CD8-positive, alpha-beta memory T cell (primary cell): Measurements from ENCODE around the gene FKBP1A. TPM values are rescaled to one million over a fixed set of nuclear protein-coding genes. Genes with fewer than 3 reads are reported as not detected.

Source experiments
- CTCF ChIA-PET: fragments of 350-600 bp; sonication (Branson Sonifier 250); formaldehyde crosslinking; loops from one replicate; lab custom pipeline; 2021; ENCODE audit warnings: antibody characterized with exemption; lab: Charles Lee
- POLR2A ChIA-PET: fragments of 350-600 bp; sonication (Branson Sonifier 250); formaldehyde crosslinking; loops from one replicate; lab custom pipeline; 2021; ENCODE audit warnings: antibody characterized with exemption; lab: Charles Lee
- DNase-seq, 5 donors: peaks; one replicate each; pipeline versions ENCODE4 v3.0.0 to v3.0.0-alpha.2; 2020 to 2022; ENCODE audit warnings: mixed read lengths in 1 of 5
- H3K27ac ChIP-seq: one replicate; pipeline ENCODE4 v1.7.0; 2013; ENCODE audit warnings: low read depth, mild to moderate bottlenecking, low read length, moderate library complexity
- H3K27me3 ChIP-seq: 2 replicates; pipeline ENCODE4 v1.7.0; 2013; ENCODE audit warnings: low read length, mild to moderate bottlenecking; ENCODE audit not compliant: insufficient read depth, poor library complexity, severe bottlenecking
- H3K36me3 ChIP-seq: 2 replicates; pipeline ENCODE4 v1.7.0; 2013; ENCODE audit warnings: mild to moderate bottlenecking, low read length, moderate library complexity; ENCODE audit not compliant: insufficient read depth
- H3K4me1 ChIP-seq: 2 replicates; pipeline ENCODE4 v1.7.0; 2013; ENCODE audit warnings: mild to moderate bottlenecking, low read length, moderate library complexity; ENCODE audit not compliant: insufficient read depth
- H3K4me3 ChIP-seq: 2 replicates; pipeline ENCODE4 v1.7.0; 2013; ENCODE audit warnings: mild to moderate bottlenecking, low read length
- H3K9me3 ChIP-seq: 2 replicates; pipeline ENCODE4 v1.7.0; 2013; ENCODE audit warnings: mild to moderate bottlenecking, low read length
- H3K27ac Mint-ChIP-seq, 8 donors: one replicate each; pipeline ENCODE4 v1.8.0; 2020 to 2021; ENCODE audit warnings: mixed read lengths in 8 of 8, mild to moderate bottlenecking in 6 of 8, inconsistent platforms in 3 of 8, moderate library complexity in 3 of 8
- H3K27me3 Mint-ChIP-seq, 2 donors: one replicate each; pipeline ENCODE4 v1.8.0; 2020 to 2021; ENCODE audit warnings: mixed read lengths in 2 of 2, mild to moderate bottlenecking in 1 of 2, moderate library complexity in 1 of 2
- H3K36me3 Mint-ChIP-seq, 3 donors: one replicate each; pipeline ENCODE4 v1.8.0; 2020 to 2021; ENCODE audit warnings: mixed read lengths in 3 of 3, inconsistent platforms in 1 of 3, mild to moderate bottlenecking in 1 of 3
- H3K4me1 Mint-ChIP-seq, 3 donors: one replicate each; pipeline ENCODE4 v1.8.0; 2020 to 2021; ENCODE audit warnings: mixed read lengths in 3 of 3, inconsistent platforms in 1 of 3, mild to moderate bottlenecking in 1 of 3
- H3K4me3 Mint-ChIP-seq, 7 donors: one replicate each; pipeline ENCODE4 v1.8.0; 2020 to 2021; ENCODE audit warnings: mixed read lengths in 7 of 7, mild to moderate bottlenecking in 6 of 7, moderate library complexity in 4 of 7, inconsistent platforms in 2 of 7
- H3K9me3 Mint-ChIP-seq, 5 donors: one replicate each; pipeline ENCODE4 v1.8.0; 2020 to 2022; ENCODE audit warnings: mixed read lengths in 5 of 5, mild to moderate bottlenecking in 3 of 5, moderate library complexity in 2 of 5, inconsistent platforms in 1 of 5
- polyA plus RNA-seq: library from polyadenylated mRNA; unstranded; fragments of 300-500 nt; fragmentation: Illumina TruSeq; gene quantifications from one replicate; pipeline ENCODE4 v1.2.3, GENCODE V29; 2021
- total RNA-seq, 2 experiments: library from RNA; stranded (reverse); gene quantifications; one replicate each; pipeline ENCODE4 v1.2.3, GENCODE V29; 2021

The FKBP1A gene
- total and polyA plus RNA-seq, 3 experiments from 2014 or later, result 43.1 to 274 (median 274) TPM

DNA sequence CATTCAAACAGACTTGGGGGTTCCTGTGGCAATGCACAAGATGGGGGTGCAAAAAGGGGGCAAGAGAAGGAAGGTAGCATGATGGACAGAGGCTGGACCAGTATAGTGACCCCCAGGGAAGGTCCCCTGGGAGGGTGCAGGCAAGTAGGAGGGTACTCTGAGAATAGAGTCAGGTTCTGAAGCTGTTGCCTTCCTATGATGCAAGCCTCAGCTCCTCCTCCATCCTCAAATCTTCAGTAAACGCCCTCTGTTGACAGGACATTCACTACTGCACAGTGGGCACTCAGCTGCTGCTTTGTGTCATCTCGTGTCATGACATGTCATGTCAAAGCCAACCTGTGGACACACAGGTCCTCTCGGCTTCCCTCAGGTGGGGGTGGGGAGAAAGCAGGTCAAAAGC is 58.1 kb downstream of the FKBP1A start:
- ChIA-PET POLR2A (no interaction called here), CTCF (no interaction called here)
- Histone ChIP-seq H3K36me3 (peaks cover 5% of the 10 kb centered on the region), H3K27me3 (no peaks in the 10 kb centered on the region), H3K9me3 (no peaks in the 10 kb centered on the region), H3K27ac (no peak overlapping the region), H3K4me3 (no peak overlapping the region), H3K4me1 (peaks cover 27% of the 10 kb centered on the region)
- no peaks in the 10 kb centered on the region for H3K27me3 Mint-ChIP-seq
- H3K9me3 Mint-ChIP-seq, result no peaks in the 10 kb centered on the region
- peaks cover 14 to 52% (median 22%) of the 10 kb centered on the region in 3 donors for H3K4me1 Mint-ChIP-seq
- H3K27ac Mint-ChIP-seq, result peak overlapping the region in 1 of 8 donors; percentile 19
- H3K4me3 Mint-ChIP-seq, result no peak overlapping the region
- H3K36me3 Mint-ChIP-seq, result peaks cover 0 to 45% (median 0%) of the 10 kb centered on the region in 3 donors
- DNase-seq, result no peak

DNA sequence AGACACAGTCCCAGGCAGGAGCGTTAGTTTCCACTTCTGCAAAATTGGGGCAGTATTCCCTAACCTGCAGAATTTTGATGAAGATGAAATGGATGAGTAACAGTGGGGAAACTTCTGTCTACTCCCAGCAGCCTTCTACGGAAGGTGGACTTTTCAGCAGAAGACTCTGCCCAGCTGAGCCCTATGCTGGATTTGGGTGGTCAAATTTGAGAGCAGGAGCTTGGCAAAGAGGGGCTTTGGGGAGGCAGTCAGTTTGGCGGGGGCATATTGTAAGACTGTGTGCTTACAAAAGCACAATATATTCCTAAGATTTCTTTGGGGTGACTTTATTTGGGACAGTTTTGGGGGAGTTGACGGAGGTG is 58.5 kb downstream of the FKBP1A start:
- no peaks in the 10 kb centered on the region for H3K9me3 Mint-ChIP-seq
- H3K36me3 Mint-ChIP-seq, result peaks cover 0 to 47% (median 0%) of the 10 kb centered on the region in 3 donors
- no peak overlapping the region for H3K4me3 Mint-ChIP-seq
- H3K9me3 ChIP-seq, result no peaks in the 10 kb centered on the region
- H3K4me1 Mint-ChIP-seq, result peaks cover 18 to 56% (median 26%) of the 10 kb centered on the region in 3 donors
- no peak overlapping the region for H3K4me3 ChIP-seq
- H3K36me3 ChIP-seq, result peaks cover 5% of the 10 kb centered on the region
- POLR2A ChIA-PET, result no interaction called here
- CTCF ChIA-PET, result no interaction called here
- no peaks in the 10 kb centered on the region for H3K27me3 Mint-ChIP-seq
- peaks cover 31% of the 10 kb centered on the region for H3K4me1 ChIP-seq
- H3K27ac Mint-ChIP-seq, result no peak overlapping the region
- DNase-seq, result no peak
- H3K27me3 ChIP-seq, result no peaks in the 10 kb centered on the region
- no peak overlapping the region for H3K27ac ChIP-seq

DNA sequence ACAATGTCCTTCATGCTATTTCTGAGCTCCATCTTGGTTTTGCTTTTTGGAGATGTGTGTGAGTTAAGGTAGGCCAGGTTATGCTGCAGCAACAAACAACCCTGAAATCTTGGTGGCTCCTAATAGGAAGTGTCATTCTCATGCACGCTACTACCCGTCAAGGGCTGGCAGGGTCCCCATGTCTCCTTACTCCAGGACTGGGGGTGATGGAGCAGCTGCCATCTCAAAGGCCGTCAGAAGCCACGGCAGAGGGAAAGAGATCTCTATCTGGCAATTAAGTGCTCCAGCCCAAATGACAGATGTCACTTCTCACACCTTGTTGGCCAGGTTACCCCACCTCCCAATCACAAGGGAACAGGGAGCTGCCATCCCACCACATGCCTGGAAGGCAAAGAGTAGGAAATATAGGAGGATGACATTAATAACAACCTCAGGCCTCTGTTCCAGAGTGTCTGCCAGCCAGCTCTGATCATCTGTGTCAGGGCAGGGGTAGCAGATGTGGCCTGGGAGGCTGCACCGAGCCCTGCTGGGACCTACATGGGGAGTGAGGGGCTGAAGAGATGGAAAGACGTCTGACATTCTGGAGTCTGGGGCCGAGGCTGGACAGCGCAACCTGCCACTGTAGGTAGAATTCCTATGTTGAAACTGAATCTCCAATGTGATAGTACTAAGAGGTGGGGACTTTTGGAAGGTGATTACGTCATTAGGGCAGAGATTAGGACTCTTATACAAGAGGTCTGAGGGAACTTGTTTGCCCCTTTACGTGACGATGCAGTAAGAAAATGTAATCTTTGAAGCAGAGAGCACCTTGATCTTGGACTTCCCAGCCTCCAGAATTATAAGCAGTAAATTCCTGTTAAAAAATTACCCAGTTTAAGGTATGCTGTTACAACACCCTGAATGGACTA is 59.1 kb downstream of the FKBP1A start:
- POLR2A ChIA-PET, result no interaction called here
- H3K4me3 ChIP-seq, result no peak overlapping the region
- peaks cover 31% of the 10 kb centered on the region for H3K4me1 ChIP-seq
- H3K9me3 Mint-ChIP-seq, result no peaks in the 10 kb centered on the region
- H3K36me3 Mint-ChIP-seq, result peaks cover 0 to 48% (median 0%) of the 10 kb centered on the region in 3 donors
- H3K27me3 ChIP-seq, result no peaks in the 10 kb centered on the region
- no peak for DNase-seq
- peaks cover 22 to 60% (median 28%) of the 10 kb centered on the region in 3 donors for H3K4me1 Mint-ChIP-seq
- CTCF ChIA-PET, result interaction anchor here (1.3 kb wide), 1 partner anchor 21 kb away, joined by 3 read pairs; no protein-coding TSS in a partner anchor
- H3K27ac ChIP-seq, result no peak overlapping the region
- H3K9me3 ChIP-seq, result no peaks in the 10 kb centered on the region
- no peaks in the 10 kb centered on the region for H3K27me3 Mint-ChIP-seq
- H3K27ac Mint-ChIP-seq, result peak overlapping the region in 1 of 8 donors; percentile 52
- H3K4me3 Mint-ChIP-seq, result no peak overlapping the region
- H3K36me3 ChIP-seq, result peaks cover 5% of the 10 kb centered on the region

GRCh38 chr20:1332749-1333300 is 60.0 kb downstream of the FKBP1A start:
- peaks cover 31% of the 10 kb centered on the region for H3K4me1 ChIP-seq
- POLR2A ChIA-PET, result no interaction called here
- no peak overlapping the region for H3K27ac ChIP-seq
- peaks cover 5% of the 10 kb centered on the region for H3K36me3 ChIP-seq
- peaks cover 22 to 60% (median 31%) of the 10 kb centered on the region in 3 donors for H3K4me1 Mint-ChIP-seq
- H3K27me3 Mint-ChIP-seq, result no peaks in the 10 kb centered on the region
- peak overlapping the region in 2 of 8 donors; percentile 55 to 69 for H3K27ac Mint-ChIP-seq
- CTCF ChIA-PET, result interaction anchor here (1.3 kb wide), 1 partner anchor 20 kb away, joined by 3 read pairs; no protein-coding TSS in a partner anchor
- no peak for DNase-seq
- no peak overlapping the region for H3K4me3 Mint-ChIP-seq
- H3K36me3 Mint-ChIP-seq, result peaks cover 0 to 53% (median 0%) of the 10 kb centered on the region in 3 donors
- no peaks in the 10 kb centered on the region for H3K27me3 ChIP-seq
- no peaks in the 10 kb centered on the region for H3K9me3 Mint-ChIP-seq
- no peak overlapping the region for H3K4me3 ChIP-seq
- H3K9me3 ChIP-seq, result no peaks in the 10 kb centered on the region

- peak overlapping the region in 3 of 8 donors; percentile 29 to 61 (median 55) for H3K27ac Mint-ChIP-seq
- Histone ChIP-seq H3K4me3 (no peak overlapping the region), H3K27ac (no peak overlapping the region), H3K4me1 (peaks cover 26% of the 10 kb centered on the region), H3K9me3 (no peaks in the 10 kb centered on the region), H3K36me3 (peaks cover 5% of the 10 kb centered on the region), H3K27me3 (no peaks in the 10 kb centered on the region)
- no peaks in the 10 kb centered on the region for H3K27me3 Mint-ChIP-seq
- peaks cover 0 to 56% (median 0%) of the 10 kb centered on the region in 3 donors for H3K36me3 Mint-ChIP-seq
- no peak for DNase-seq
- H3K4me3 Mint-ChIP-seq, result no peak overlapping the region
- H3K9me3 Mint-ChIP-seq, result no peaks in the 10 kb centered on the region
- H3K4me1 Mint-ChIP-seq, result peaks cover 22 to 55% (median 40%) of the 10 kb centered on the region in 3 donors
- ChIA-PET POLR2A (no interaction called here), CTCF (interaction anchor here (1.3 kb wide), 1 partner anchor 19 kb away, joined by 3 read pairs; no protein-coding TSS in a partner anchor)
Measured at GRCh38 chr20:1331801-1332453, 60.9 kb downstream of the FKBP1A start.

GRCh38 chr20:1331101-1331500 is 61.8 kb downstream of the FKBP1A start:
- DNase-seq, result no peak
- peaks cover 0 to 56% (median 0%) of the 10 kb centered on the region in 3 donors for H3K36me3 Mint-ChIP-seq
- no peaks in the 10 kb centered on the region for H3K27me3 Mint-ChIP-seq
- H3K4me3 ChIP-seq, result no peak overlapping the region
- ChIA-PET POLR2A (interaction anchor here (0.5 kb wide), 1 partner anchor 65 kb away, joined by 3 read pairs; no protein-coding TSS in a partner anchor), CTCF (no interaction called here)
- H3K4me3 Mint-ChIP-seq, result no peak overlapping the region
- no peaks in the 10 kb centered on the region for H3K27me3 ChIP-seq
- no peaks in the 10 kb centered on the region for H3K9me3 Mint-ChIP-seq
- peaks cover 5% of the 10 kb centered on the region for H3K36me3 ChIP-seq
- H3K27ac ChIP-seq, result no peak overlapping the region
- H3K27ac Mint-ChIP-seq, result peak overlapping the region in 5 of 8 donors; percentile 7 to 89 (median 41)
- peaks cover 22 to 48% (median 36%) of the 10 kb centered on the region in 3 donors for H3K4me1 Mint-ChIP-seq
- H3K9me3 ChIP-seq, result no peaks in the 10 kb centered on the region
- peaks cover 28% of the 10 kb centered on the region for H3K4me1 ChIP-seq

DNA sequence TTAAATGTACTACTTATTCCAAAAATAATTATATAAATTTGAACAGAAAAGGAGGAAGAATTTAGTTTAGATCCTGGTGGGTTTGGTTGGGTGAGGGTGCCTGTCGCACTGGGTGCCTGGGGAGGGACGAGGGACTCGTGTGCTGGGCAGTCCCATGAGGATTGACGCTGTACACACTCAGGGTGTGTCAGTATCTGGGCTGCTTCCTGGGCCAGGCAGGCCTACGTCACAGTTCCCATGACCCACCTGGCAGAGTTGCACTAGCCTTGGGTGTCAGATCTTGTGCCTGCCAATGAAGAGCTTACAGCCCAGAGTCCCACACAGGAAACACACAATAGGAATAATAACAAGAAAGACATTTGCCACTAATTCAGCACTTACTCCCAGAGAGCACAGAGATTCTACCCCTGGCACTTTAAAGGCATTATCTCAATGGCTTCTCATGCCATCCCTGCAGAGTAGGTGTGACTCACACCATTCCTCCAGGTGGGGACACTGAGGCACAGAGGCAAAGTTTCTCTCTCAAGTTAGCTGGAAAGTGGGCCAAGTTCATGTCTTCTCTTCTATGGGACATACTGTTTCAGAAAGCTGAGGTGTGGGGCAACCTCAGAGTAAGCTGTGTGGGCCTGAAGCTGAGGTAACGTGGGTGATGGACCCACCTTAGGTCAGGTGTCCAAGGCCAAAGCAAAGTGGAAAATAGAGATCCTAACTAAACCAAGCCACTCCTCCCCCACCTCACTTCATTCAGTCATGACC is 62.6 kb downstream of the FKBP1A start:
- H3K27ac Mint-ChIP-seq, result peak overlapping the region in 7 of 8 donors; percentile 68 to 87 (median 77)
- Histone ChIP-seq H3K27ac (no peak overlapping the region), H3K9me3 (no peaks in the 10 kb centered on the region), H3K36me3 (peaks cover 5% of the 10 kb centered on the region), H3K4me1 (peaks cover 33% of the 10 kb centered on the region), H3K4me3 (no peak overlapping the region), H3K27me3 (no peaks in the 10 kb centered on the region)
- peak overlapping the region in 4 of 7 donors; percentile 9 to 69 (median 38) for H3K4me3 Mint-ChIP-seq
- no peaks in the 10 kb centered on the region for H3K9me3 Mint-ChIP-seq
- peaks cover 22 to 42% (median 36%) of the 10 kb centered on the region in 3 donors for H3K4me1 Mint-ChIP-seq
- ChIA-PET CTCF (interaction anchor here (1.2 kb wide), 1 partner anchor 17 kb away, joined by 3 read pairs; no protein-coding TSS in a partner anchor), POLR2A (interaction anchor here (0.5 kb wide), 1 partner anchor 66 kb away, joined by 3 read pairs; no protein-coding TSS in a partner anchor)
- H3K36me3 Mint-ChIP-seq, result peaks cover 0 to 55% (median 0%) of the 10 kb centered on the region in 3 donors
- H3K27me3 Mint-ChIP-seq, result no peaks in the 10 kb centered on the region
- peak in 2 of 5 donors; percentile 54 to 66 for DNase-seq
